ENCODE measurements around the gene LUZP1. TPM values are rescaled to one million over a fixed set of nuclear protein-coding genes. Genes with fewer than 3 reads are reported as not detected.

Gene LUZP1
- total and polyA plus RNA-seq, 2 experiments from 2014 or later: 45.7 to 152 TPM

- H3K27me3 ChIP-seq (ENCODE audit: insufficient read depth): no peaks in the 10 kb centered on the region
- DNase-seq (ENCODE audit: low spot score): no peak
- H3F3A ChIP-seq (replicated peaks; ENCODE audit: low read depth): no peaks in the 10 kb centered on the region
- 0 out of 2 replicates have a peak overlapping the region, but pooled peaks have one; percentile 39 for H3K27ac ChIP-seq (ENCODE audit: low read depth)
- no peak overlapping the region for H3K4me2 ChIP-seq
- H3K9me2 ChIP-seq (ENCODE audit: insufficient read depth): no peaks in the 10 kb centered on the region
- no peak overlapping the region for H2AFZ ChIP-seq
- Mint-ChIP-seq H3K4me3 (no peak overlapping the region), H3K4me1 (peaks cover 20% of the 10 kb centered on the region; the same call in 2 of the 3 replicates), H3K27me3 (ENCODE audit: insufficient read depth, low read depth, poor library complexity) (no peaks in the 10 kb centered on the region), H3K36me3 (ENCODE audit: low read depth) (peaks cover 16% of the 10 kb centered on the region), H3K9me3 (no peaks in the 10 kb centered on the region), H3K27ac (peak overlapping the region; percentile 1; the same call in 1 of the 2 replicates)
- H4K20me1 ChIP-seq (replicated peaks; ENCODE audit: insufficient read depth): peaks cover 78% of the 10 kb centered on the region
- no peaks in the 10 kb centered on the region; the same call in 1 of the 2 replicates for H3K36me3 ChIP-seq (ENCODE audit: insufficient read depth)
- ATAC-seq: peak; percentile 27
- no peak overlapping the region for H3K4me3 ChIP-seq
- H3K79me2 ChIP-seq (replicated peaks; ENCODE audit: insufficient read depth): peaks cover 91% of the 10 kb centered on the region
- TF ChIP-seq ZNF331 (CRISPR knock-in tag; IDR thresholded peaks at IDR 0.05; ENCODE audit: low read depth) (no peak), ZNF114 (CRISPR knock-in tag; IDR thresholded peaks at IDR 0.05) (no peak)
- peaks cover 8% of the 10 kb centered on the region for H3K4me1 ChIP-seq (ENCODE audit: insufficient read depth)
These were observed 56.8 kb downstream of the LUZP1 start for GRCh38 chr1:23111600-23112535.

DNA sequence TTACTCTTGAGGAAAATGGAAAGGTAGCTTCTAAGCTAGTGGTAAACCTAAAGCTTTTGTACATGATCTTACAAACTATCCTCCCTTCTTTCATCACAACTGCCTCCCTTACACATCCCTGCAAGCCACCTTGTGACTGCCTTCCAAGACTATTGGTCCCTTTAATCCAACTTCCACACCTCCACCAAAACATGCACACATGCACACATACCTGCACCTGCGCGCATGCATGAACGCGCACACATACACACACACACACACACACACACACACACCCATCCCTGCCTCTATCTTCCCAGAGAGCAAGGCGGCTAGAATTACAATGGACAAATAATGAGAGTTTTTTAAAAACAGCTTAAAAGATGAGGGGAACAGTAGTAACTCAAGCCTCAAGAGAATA, 58.3 kb downstream of the LUZP1 start:
- Mint-ChIP-seq H3K4me1 (peaks cover 20% of the 10 kb centered on the region; the same call in 2 of the 3 replicates), H3K4me3 (no peak overlapping the region), H3K27ac (peak overlapping the region; percentile 4; the same call in 1 of the 2 replicates), H3K27me3 (ENCODE audit: insufficient read depth, low read depth, poor library complexity) (no peaks in the 10 kb centered on the region), H3K36me3 (ENCODE audit: low read depth) (peaks cover 25% of the 10 kb centered on the region), H3K9me3 (no peaks in the 10 kb centered on the region)
- H3K4me1 ChIP-seq (ENCODE audit: insufficient read depth): peaks cover 8% of the 10 kb centered on the region
- DNase-seq (ENCODE audit: low spot score): no peak
- no peak overlapping the region for H3K4me3 ChIP-seq
- H3K9me2 ChIP-seq (ENCODE audit: insufficient read depth): no peaks in the 10 kb centered on the region
- H3K79me2 ChIP-seq (replicated peaks; ENCODE audit: insufficient read depth): peaks cover 78% of the 10 kb centered on the region
- peaks cover 76% of the 10 kb centered on the region for H4K20me1 ChIP-seq (replicated peaks; ENCODE audit: insufficient read depth)
- H3K36me3 ChIP-seq (ENCODE audit: insufficient read depth): no peaks in the 10 kb centered on the region; the same call in 1 of the 2 replicates
- H3K27ac ChIP-seq (ENCODE audit: low read depth): no peak overlapping the region
- no peak for TF ChIP-seq JUNB (IDR thresholded peaks at IDR 0.05; ENCODE audit: unreplicated experiment)
- TF ChIP-seq EZH2phosphoT487 (IDR thresholded peaks at IDR 0.05; ENCODE audit: unreplicated experiment): no peak
- TF ChIP-seq, protein P1, sequence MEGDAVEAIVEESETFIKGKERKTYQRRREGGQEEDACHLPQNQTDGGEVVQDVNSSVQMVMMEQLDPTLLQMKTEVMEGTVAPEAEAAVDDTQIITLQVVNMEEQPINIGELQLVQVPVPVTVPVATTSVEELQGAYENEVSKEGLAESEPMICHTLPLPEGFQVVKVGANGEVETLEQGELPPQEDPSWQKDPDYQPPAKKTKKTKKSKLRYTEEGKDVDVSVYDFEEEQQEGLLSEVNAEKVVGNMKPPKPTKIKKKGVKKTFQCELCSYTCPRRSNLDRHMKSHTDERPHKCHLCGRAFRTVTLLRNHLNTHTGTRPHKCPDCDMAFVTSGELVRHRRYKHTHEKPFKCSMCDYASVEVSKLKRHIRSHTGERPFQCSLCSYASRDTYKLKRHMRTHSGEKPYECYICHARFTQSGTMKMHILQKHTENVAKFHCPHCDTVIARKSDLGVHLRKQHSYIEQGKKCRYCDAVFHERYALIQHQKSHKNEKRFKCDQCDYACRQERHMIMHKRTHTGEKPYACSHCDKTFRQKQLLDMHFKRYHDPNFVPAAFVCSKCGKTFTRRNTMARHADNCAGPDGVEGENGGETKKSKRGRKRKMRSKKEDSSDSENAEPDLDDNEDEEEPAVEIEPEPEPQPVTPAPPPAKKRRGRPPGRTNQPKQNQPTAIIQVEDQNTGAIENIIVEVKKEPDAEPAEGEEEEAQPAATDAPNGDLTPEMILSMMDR (conservative IDR thresholded peaks at IDR 0.05; ENCODE audit: low read depth in 2 of 2): no peak
- no peak for TF ChIP-seq POLR2AphosphoS5 (IDR thresholded peaks at IDR 0.05; ENCODE audit: low read depth)
- H3K4me2 ChIP-seq: no peak overlapping the region
- no peaks in the 10 kb centered on the region for H3F3A ChIP-seq (replicated peaks; ENCODE audit: low read depth)
- no peak overlapping the region for H2AFZ ChIP-seq
- H3K27me3 ChIP-seq (ENCODE audit: insufficient read depth): no peaks in the 10 kb centered on the region
- no peak for ATAC-seq

Data from GM23338 (cell line).